Mucosa of descending colon (tissue), 3 donors: ENCODE results near the gene MYH9. TPM values are rescaled to one million over a fixed set of nuclear protein-coding genes. Genes with fewer than 3 reads are reported as not detected.
A peak's percentile ranks its signal among the peaks of the same experiment; 100 is the strongest.

Experiments used
- ATAC-seq: fragments of 200-7000 bp; cut with Tn5 transposase; one replicate; pipeline ENCODE4 v1.9.1; 2020; ENCODE audit warnings: mild to moderate bottlenecking, moderate library complexity
- DNase-seq, 3 donors: peaks; one replicate each; pipeline ENCODE4 v3.0.0-alpha.2; 2020
- H3K36me3 ChIP-seq: fragments of 200-600 bp; one replicate; pipeline ENCODE4 v1.8.0; 2021; ENCODE audit warnings: low read depth, mild to moderate bottlenecking
- H3K4me1 ChIP-seq: fragments of 200-600 bp; one replicate; pipeline ENCODE4 v1.8.0; 2021; ENCODE audit warnings: low read depth, mild to moderate bottlenecking
- H3K4me3 ChIP-seq: fragments of 200-600 bp; one replicate; pipeline ENCODE4 v1.8.0; 2021; ENCODE audit warnings: mild to moderate bottlenecking
- H3K9me3 ChIP-seq: fragments of 200-600 bp; one replicate; pipeline ENCODE4 v1.8.0; 2021; ENCODE audit warnings: mild to moderate bottlenecking
- intact Hi-C, 2 donors: fragments of 100-400 bp; cut with DNase I in 1 of 2; cut with micrococcal nuclease in 1 of 2; formaldehyde crosslinking; loops; one replicate each; pipeline versions ENCODE4 v1.11.0 to v1.11.1; 2022; cut with DNase I, micrococcal nuclease
- total RNA-seq, 3 donors: library from RNA; stranded (reverse); fragmentation: NEBNext Ultra II Directional in 2 of 3; extraction: Animal tissue kit (Norgen Biotek cat#: 25700) in 2 of 3; gene quantifications; one replicate each; pipeline versions ENCODE4 v1.2.1 to v1.2.4, GENCODE V29; 2021 to 2023
- TF ChIP-seq, protein P1 (sequence below): fragments of 200-600 bp; IDR thresholded peaks from one replicate; pipeline ENCODE4 v1.8.0; 2022; ENCODE audit warnings: antibody characterized with exemption, mild to moderate bottlenecking
- donor health status: DM: no; HTN: no; CAD: no; lungs with moderate emphysema.
- donor health status: DM: no; HTN: no; CAD: no.
- donor health status: DM: no; HTN: yes; CAD: no.

Gene MYH9
- total RNA-seq, 3 donors from 2014 or later: 501 to 831 (median 599) TPM

DNA sequence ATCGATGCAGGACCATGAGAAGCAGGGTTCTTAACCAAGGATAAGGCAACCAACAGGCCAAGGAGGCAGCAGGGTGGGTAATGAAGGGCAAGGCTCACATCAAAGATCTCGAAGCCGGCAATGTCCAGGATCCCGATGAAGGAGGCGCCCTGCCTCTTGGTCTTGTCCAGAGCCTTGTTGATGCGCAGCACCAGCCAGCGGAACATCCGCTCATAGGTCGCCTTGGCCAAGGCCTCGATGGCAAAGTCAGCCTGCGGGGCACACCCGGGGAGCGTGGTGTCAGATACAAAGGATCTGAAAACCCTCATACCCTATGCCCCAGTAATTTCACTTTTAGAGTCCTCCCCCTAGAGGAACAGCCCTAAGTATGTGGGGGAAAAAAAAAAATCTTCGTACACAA is 71.3 kb downstream of the MYH9 start:
- Histone ChIP-seq H3K4me3 (no peak overlapping the region), H3K36me3 (peaks cover 26% of the 10 kb centered on the region), H3K9me3 (no peaks in the 10 kb centered on the region), H3K4me1 (no peaks in the 10 kb centered on the region)
- intact Hi-C loops: no loop called here
- DNase-seq: no peak
- ATAC-seq: no peak
- TF ChIP-seq, protein P1, sequence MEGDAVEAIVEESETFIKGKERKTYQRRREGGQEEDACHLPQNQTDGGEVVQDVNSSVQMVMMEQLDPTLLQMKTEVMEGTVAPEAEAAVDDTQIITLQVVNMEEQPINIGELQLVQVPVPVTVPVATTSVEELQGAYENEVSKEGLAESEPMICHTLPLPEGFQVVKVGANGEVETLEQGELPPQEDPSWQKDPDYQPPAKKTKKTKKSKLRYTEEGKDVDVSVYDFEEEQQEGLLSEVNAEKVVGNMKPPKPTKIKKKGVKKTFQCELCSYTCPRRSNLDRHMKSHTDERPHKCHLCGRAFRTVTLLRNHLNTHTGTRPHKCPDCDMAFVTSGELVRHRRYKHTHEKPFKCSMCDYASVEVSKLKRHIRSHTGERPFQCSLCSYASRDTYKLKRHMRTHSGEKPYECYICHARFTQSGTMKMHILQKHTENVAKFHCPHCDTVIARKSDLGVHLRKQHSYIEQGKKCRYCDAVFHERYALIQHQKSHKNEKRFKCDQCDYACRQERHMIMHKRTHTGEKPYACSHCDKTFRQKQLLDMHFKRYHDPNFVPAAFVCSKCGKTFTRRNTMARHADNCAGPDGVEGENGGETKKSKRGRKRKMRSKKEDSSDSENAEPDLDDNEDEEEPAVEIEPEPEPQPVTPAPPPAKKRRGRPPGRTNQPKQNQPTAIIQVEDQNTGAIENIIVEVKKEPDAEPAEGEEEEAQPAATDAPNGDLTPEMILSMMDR: no peak

DNA sequence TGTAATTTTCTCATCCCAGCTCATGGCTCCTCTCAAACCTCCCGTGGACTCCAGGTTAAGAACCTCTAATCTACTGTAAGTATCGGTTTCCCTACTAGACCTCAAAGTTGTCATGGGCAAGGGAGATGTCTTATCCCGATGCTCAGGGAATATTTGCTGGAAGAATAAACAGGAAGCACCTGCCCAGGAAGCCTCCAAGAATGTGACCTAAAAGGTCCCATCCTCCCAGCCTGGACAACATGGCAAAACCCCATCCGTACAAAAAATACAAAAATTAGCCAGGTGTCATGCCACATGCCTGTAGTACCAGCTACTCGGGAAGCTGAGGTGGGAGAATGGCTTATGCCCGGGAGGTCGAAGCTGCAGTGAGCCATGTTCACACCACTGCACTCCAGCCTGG is 72.4 kb downstream of the MYH9 start:
- intact Hi-C loops: no loop called here
- TF ChIP-seq, protein P1: no peak
- no peak for DNase-seq

DNA sequence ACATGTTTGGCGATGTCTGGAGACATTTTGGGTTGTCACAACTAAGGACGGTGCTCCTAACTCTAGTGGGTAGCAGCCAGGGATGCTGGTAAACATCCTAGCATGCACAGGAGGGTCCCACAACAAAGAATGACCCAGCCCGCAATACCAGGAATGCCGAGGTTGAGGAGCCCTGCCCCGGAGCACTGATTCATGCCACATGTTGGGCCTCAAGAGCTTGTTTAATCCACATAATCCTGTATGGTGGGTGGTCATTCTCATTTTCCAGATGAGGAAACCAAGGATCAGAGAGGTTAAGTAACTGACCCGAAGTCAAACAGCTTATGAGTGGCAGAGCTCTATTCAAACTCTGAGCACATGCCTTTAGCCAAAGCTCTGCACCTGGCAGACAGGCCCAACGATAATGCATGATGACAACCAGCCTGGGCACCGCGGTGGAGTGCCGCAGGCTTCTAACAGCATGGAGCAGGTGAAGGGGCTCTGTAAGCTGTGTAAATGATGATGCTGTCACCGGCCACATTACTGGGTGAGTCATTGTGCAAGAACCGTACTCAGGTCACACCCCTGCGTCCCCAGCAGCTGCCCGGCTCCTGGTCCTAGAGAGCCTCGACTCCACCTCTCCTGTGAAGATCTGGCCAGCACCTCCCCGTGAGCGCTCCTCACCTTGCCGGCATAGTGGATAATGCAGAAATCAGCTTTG is 76.2 kb downstream of the MYH9 start:
- Histone ChIP-seq H3K4me3 (no peak overlapping the region), H3K9me3 (no peaks in the 10 kb centered on the region), H3K36me3 (peaks cover 34% of the 10 kb centered on the region), H3K4me1 (no peaks in the 10 kb centered on the region)
- intact Hi-C loops: no loop called here
- ATAC-seq (peak; percentile 15), DNase-seq (no peak)
- TF ChIP-seq, protein P1: no peak

More for the DNA sequence above, 72.4 kb downstream of the MYH9 start:
- ATAC-seq: no peak
- H3K36me3 ChIP-seq: peaks cover 37% of the 10 kb centered on the region
- H3K9me3 ChIP-seq: no peaks in the 10 kb centered on the region
- H3K4me1 ChIP-seq: no peaks in the 10 kb centered on the region
- no peak overlapping the region for H3K4me3 ChIP-seq

GRCh38 chr22:36308880-36309279 is 78.9 kb downstream of the MYH9 start:
- ATAC-seq (no peak), DNase-seq (no peak)
- H3K9me3 ChIP-seq: no peaks in the 10 kb centered on the region
- H3K36me3 ChIP-seq: peaks cover 46% of the 10 kb centered on the region
- TF ChIP-seq, protein P1: no peak
- H3K4me3 ChIP-seq: no peak overlapping the region
- no peaks in the 10 kb centered on the region for H3K4me1 ChIP-seq
- intact Hi-C loops: loop anchor here in 1 of 2 donors (10.0 kb wide), 1 partner anchor 166 kb away; no protein-coding TSS in a partner anchor

DNA sequence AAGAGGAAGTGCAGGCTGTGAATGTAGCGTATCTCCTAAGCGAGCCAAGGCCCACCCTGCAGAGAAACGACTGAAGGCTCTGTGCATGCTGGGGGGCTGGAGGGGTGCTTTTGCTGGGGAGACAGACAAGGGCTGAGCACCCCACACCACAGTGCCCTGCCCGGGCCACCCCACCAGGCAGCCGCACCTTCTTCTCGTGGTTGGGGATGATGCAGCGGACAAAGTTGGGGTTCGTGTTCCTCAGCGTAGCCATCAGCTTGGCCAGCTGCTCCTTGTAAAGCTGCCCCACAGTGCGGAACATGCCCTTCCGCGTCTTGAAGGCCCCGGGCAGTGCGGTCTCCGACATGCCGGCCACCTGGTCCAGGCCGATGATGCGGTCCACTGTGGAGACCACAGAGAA is 81.5 kb downstream of the MYH9 start:
- intact Hi-C loops: loop anchor here in 1 of 2 donors (10.0 kb wide), 1 partner anchor 169 kb away; no protein-coding TSS in a partner anchor
- TF ChIP-seq, protein P1: no peak
- no peaks in the 10 kb centered on the region for H3K4me1 ChIP-seq
- peaks cover 43% of the 10 kb centered on the region for H3K36me3 ChIP-seq
- no peaks in the 10 kb centered on the region for H3K9me3 ChIP-seq
- no peak overlapping the region for H3K4me3 ChIP-seq
- ATAC-seq: no peak
- peak in 1 of 3 donors; percentile 49 for DNase-seq
